ENCODE data around the gene DNAJC9.

Gene DNAJC9

DNA sequence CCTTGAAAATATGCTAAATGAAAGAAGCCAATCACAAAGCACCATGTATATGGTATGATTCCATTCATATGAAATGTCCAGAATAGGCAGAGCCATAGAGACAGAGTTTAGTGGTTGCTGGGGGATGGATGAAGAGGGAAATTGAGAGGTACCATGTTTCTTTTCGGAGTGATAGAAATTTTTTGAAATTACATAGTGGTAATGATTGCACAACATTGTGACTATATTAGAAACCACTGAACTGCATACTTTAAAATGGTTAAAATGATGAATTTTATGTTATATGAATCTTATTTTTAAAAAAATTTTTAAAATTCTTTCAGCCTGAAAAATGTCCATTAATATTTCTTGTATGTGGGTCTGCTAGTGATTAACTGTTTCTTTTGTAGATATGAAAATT lies 26.1 kb downstream of the DNAJC9 start:
- H3K9ac ChIP-seq (ENCODE audit: low read depth, low read length), result no peak overlapping the region
- H3K4me1 ChIP-seq (ENCODE audit: insufficient read depth, low read length), result no peaks in the 10 kb centered on the region
- H3K9me3 ChIP-seq (ENCODE audit: control insufficient read depth, insufficient read depth, low read length), result no peaks in the 10 kb centered on the region
- H3K36me3 ChIP-seq (ENCODE audit: insufficient read depth, low read length), result no peaks in the 10 kb centered on the region

DNA sequence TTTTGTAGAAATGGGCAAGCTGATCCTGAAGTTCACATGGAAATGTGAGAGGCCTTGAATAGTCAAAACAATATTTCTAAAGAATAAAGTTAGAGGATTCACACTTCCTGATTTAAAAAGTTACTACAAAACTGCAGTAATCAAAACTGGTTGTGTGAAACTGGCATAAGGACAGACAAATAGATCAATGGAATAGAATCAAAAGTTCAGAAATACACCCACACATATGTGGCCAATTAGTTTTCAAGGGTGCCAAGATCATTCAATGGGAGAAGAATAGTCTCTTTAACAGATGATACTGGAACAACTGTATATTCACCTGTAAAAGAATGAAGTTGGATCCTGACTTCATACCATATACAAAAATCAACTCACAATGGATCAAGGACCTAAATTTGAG lies 27.7 kb downstream of the DNAJC9 start:
- Histone ChIP-seq H3K4me1 (ENCODE audit: insufficient read depth, low read length) (no peaks in the 10 kb centered on the region), H3K9ac (ENCODE audit: low read depth, low read length) (no peak overlapping the region), H3K36me3 (ENCODE audit: insufficient read depth, low read length) (no peaks in the 10 kb centered on the region), H3K9me3 (ENCODE audit: control insufficient read depth, insufficient read depth, low read length) (no peaks in the 10 kb centered on the region)

DNA sequence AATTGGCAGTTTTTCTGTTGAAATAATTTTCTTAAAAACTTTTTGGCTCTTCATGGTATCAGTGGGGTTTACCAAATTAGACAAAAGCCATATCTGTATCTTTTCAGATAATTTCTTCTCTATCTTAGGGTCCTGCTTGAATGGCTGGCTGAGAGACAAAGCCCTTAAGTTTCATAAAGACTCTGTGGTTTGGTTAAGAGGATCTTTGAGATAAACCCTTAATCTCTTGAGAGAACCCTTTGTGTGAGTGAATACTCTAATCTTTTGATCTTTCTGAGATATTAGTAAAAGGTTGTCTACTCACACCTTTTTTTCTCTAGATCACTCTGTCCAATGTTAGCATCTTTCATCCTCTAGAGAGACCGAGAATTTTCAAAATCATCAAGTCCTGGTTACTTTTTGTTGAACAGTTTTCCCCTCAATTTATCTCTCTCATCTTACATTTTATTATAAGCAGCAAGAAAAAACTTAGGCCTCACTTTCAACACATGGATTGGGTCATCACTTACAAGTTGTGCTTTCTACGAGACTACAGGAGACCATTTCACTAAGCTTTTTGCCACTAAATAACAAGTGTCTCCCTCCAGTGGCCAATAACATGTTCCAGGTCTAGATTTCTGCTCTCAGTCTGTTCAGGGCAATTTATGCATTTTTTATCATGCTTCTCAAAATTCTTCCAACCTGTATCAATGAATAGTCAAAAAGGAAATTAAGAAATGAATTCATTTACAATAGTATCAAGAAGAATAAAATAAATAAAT lies 28.4 kb downstream of the DNAJC9 start:
- Histone ChIP-seq H3K9ac (ENCODE audit: low read depth, low read length) (no peak overlapping the region), H3K36me3 (ENCODE audit: insufficient read depth, low read length) (no peaks in the 10 kb centered on the region), H3K4me1 (ENCODE audit: insufficient read depth, low read length) (no peaks in the 10 kb centered on the region), H3K9me3 (ENCODE audit: control insufficient read depth, insufficient read depth, low read length) (no peaks in the 10 kb centered on the region)

DNA sequence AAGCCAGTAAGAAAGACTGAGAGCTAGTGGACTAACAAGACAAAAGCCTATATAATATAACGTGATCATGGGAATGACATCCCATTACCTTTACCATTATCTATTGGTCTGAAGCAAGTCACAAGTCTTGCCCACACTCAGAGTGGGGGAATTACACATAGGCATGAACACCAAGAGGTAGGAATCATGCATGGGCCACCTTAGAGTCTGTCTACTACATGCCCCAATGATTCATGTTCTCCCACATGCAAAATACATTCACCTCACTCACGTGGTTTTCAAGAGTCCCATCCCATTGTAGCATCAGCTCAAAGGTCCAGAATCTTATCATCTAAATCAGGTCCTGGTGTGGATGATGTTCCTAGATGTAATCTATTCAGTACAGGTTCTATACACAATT lies 29.4 kb downstream of the DNAJC9 start:
- H3K36me3 ChIP-seq (ENCODE audit: insufficient read depth, low read length), result no peaks in the 10 kb centered on the region
- no peaks in the 10 kb centered on the region for H3K9me3 ChIP-seq (ENCODE audit: control insufficient read depth, insufficient read depth, low read length)
- no peaks in the 10 kb centered on the region for H3K4me1 ChIP-seq (ENCODE audit: insufficient read depth, low read length)
- no peak overlapping the region for H3K9ac ChIP-seq (ENCODE audit: low read depth, low read length)

DNA sequence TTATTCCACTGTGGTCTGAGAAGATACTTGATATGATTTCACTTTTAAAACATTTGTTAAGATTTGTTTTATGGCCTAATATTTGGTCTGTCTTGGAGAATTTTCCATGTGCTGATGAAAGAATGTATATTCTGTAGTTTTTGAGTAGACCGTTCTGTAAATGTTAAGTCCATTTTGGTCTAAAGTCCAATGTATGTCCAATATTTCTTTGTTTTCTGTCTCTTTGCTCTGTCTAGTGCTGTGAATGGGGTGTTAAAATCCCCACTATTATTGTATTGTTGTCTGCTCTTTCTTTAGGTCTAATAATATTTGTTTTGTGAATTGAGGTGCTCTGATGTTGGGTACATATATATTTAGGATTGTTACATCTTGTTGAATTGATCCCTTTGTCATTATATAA lies 31.3 kb downstream of the DNAJC9 start:
- no peaks in the 10 kb centered on the region for H3K4me1 ChIP-seq (ENCODE audit: insufficient read depth, low read length)
- peaks cover 3% of the 10 kb centered on the region; the same call in 1 of the 2 replicates for H3K36me3 ChIP-seq (ENCODE audit: insufficient read depth, low read length)
- H3K9me3 ChIP-seq (ENCODE audit: control insufficient read depth, insufficient read depth, low read length), result no peaks in the 10 kb centered on the region
- no peak overlapping the region for H3K9ac ChIP-seq (ENCODE audit: low read depth, low read length)

DNA sequence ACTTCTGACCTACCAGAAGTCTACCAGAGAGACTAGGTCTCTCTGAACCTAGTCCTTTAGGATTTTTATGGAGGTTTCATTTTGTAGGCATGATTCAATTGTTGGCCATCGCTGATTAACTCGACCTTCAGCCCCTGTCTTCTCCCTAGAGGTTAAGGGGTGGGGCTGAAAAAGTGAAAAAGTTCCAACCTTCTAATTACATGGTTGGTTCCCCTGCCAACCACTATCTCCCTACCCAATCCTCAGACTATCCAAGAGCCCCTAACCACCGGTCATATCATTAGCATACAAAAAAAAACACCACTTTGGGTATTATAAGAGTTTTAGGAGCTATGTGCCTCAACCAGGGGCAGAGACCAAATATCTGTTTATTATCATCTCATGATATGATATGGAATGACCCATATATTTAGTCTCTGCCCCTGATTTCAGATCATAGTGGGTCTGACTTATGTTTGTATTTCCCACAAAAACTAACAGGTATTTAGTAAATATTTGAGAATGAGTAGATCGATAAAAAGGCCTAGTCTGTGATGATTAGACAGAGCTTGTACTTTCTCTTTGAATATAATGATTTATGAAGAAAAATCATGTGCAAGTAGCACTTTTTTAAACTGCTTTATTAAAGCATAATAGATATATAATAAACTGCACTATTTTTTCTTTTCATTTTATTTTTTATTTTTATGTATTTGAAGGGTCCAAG lies 35.8 kb downstream of the DNAJC9 start:
- no peak overlapping the region for H3K9ac ChIP-seq (ENCODE audit: low read depth, low read length)
- peaks cover 7% of the 10 kb centered on the region for H3K9me3 ChIP-seq (ENCODE audit: control insufficient read depth, insufficient read depth, low read length)
- no peaks in the 10 kb centered on the region for H3K4me1 ChIP-seq (ENCODE audit: insufficient read depth, low read length)
- H3K36me3 ChIP-seq (ENCODE audit: insufficient read depth, low read length), result peaks cover 3% of the 10 kb centered on the region; the same call in 1 of the 2 replicates

DNA sequence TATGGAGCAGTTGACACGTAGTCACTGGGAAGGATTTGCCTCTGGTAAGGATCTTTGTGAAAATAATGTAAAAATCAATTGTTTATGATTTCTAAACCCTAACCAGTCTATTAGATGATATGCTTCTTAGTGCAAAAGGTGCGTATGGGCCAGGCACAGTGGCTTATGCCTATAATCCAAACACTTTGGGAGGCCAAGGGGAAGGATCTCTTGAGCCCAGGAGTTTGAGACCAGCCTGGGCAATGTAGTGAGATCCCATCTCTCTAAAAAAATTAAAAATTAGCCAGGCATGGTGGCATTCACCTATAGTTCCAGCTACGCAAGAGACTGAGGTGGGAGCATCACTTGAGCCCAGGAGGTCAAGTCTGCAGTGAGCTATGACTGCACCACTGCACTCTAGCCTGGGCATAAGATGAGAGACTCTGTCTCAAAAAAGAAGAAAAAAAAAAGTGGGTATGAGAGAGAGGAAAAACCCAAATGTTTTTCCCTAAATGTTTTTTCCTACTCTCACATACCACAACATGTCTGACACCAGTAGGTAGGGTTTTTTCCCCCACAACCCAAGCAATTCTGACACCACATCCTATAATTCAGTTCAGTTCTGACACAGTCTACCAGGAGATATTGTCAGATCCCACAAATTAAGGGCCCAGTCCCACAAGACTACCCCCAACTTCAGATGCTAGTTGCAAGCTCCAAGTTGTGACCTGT lies 36.5 kb downstream of the DNAJC9 start:
- Histone ChIP-seq H3K9me3 (ENCODE audit: control insufficient read depth, insufficient read depth, low read length) (peaks cover 13% of the 10 kb centered on the region), H3K9ac (ENCODE audit: low read depth, low read length) (no peak overlapping the region), H3K4me1 (ENCODE audit: insufficient read depth, low read length) (no peaks in the 10 kb centered on the region), H3K36me3 (ENCODE audit: insufficient read depth, low read length) (peaks cover 3% of the 10 kb centered on the region; the same call in 1 of the 2 replicates)

DNA sequence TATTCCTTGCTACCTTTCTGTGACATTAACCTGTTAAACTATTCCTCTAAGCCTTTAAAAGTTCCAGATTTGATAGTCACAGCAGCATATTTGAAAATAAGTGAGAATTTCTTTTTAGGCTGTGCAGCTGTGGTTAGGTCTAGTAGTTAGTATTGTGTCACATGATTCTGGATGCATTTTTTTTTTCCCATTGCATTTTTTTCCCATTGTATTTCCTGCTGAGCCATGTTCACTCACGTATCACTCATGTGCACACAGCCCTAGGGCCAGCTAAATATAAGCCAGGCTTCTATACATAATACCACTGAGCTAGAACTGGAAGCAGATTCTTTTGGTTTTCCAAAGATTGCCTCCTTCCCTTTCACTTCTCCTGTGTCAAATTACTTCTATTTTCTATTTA lies 37.4 kb downstream of the DNAJC9 start:
- peaks cover 3% of the 10 kb centered on the region; the same call in 1 of the 2 replicates for H3K36me3 ChIP-seq (ENCODE audit: insufficient read depth, low read length)
- no peak overlapping the region for H3K9ac ChIP-seq (ENCODE audit: low read depth, low read length)
- peaks cover 13% of the 10 kb centered on the region for H3K9me3 ChIP-seq (ENCODE audit: control insufficient read depth, insufficient read depth, low read length)
- H3K4me1 ChIP-seq (ENCODE audit: insufficient read depth, low read length), result no peaks in the 10 kb centered on the region

DNA sequence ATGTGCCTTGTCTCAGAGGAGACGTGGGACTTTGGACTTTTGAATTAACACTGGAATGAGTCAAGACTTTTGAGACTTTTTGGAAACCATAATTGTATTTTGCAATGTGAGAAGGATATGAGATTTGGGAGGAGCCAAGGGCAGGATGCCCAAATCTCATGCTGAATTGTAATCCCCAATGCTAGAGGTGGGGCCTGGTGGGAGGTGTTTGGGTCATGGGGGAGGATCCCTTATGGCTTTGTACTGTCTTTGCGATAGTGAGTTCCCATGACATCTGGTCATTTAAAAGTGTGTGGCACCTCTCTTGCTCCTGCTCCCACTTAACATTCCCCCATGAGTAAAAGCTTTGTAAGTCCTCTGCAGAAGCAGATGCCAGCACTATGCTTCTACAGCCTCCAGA lies 39.2 kb downstream of the DNAJC9 start:
- Histone ChIP-seq H3K4me1 (ENCODE audit: insufficient read depth, low read length) (no peaks in the 10 kb centered on the region), H3K9me3 (ENCODE audit: control insufficient read depth, insufficient read depth, low read length) (peaks cover 13% of the 10 kb centered on the region), H3K36me3 (ENCODE audit: insufficient read depth, low read length) (peaks cover 3% of the 10 kb centered on the region; the same call in 1 of the 2 replicates), H3K9ac (ENCODE audit: low read depth, low read length) (no peak overlapping the region)

DNA sequence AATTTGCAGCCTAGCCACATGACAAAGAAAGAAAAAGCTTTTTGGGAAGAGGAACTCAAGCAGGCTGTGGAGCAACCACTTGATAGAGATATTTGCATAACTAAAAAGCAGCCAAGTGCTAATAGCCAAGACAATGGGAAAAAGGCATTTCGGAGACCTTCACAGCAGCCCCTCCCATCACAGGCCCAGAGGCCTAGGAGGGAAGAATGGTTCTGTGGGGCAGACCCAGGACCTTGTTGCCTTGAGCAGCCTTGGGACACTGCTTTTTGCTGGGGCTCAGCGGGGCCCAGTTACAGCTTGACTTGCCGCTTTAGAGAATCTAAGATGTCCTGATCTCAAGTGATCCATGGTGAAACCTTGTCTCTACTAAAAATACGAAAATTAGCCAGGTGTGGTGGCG lies 40.7 kb downstream of the DNAJC9 start:
- Histone ChIP-seq H3K4me1 (ENCODE audit: insufficient read depth, low read length) (no peaks in the 10 kb centered on the region), H3K36me3 (ENCODE audit: insufficient read depth, low read length) (peaks cover 3% of the 10 kb centered on the region; the same call in 1 of the 2 replicates), H3K9me3 (ENCODE audit: control insufficient read depth, insufficient read depth, low read length) (peaks cover 13% of the 10 kb centered on the region), H3K9ac (ENCODE audit: low read depth, low read length) (no peak overlapping the region)

DNA sequence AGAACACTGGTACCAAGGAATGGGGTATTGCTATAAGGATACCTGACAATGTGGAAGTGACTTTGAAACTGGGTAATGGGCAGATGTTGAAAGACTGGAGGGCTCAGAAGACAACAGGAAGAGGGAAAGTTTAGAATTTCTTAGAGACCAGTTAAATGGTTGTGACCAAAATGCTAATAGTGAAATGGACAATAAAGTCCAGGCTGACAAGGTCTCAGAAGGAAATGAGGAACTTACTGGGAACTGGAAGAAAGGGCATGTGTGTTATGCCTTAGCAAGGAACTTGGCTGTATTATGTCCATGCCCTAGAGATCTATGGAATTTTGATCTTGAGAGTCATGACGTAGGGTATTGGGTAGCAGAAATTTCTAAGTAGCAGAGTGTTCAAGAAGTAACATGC lies 41.2 kb downstream of the DNAJC9 start:
- Histone ChIP-seq H3K9ac (ENCODE audit: low read depth, low read length) (no peak overlapping the region), H3K4me1 (ENCODE audit: insufficient read depth, low read length) (no peaks in the 10 kb centered on the region), H3K9me3 (ENCODE audit: control insufficient read depth, insufficient read depth, low read length) (peaks cover 13% of the 10 kb centered on the region), H3K36me3 (ENCODE audit: insufficient read depth, low read length) (peaks cover under 1% of the 10 kb centered on the region; the same call in 1 of the 2 replicates)

DNA sequence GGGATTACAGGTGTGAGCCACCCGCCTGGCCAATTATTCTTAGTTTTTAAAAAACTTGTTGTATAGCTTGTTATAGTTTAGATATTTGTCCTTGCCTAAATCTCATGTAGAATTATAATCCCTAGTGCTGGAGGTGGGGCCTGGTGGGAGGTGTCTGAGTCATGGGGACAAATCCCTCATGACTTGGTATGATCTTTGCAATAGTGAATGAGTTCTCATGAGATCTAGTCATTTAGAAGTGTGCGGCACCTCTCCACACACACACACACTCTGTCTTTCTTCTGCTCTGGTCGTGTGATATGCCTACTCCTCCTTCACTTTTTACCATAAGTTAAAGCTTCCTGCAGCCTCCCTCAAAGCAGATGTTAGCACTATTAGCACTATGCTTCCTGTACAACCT lies 42.0 kb downstream of the DNAJC9 start:
- Histone ChIP-seq H3K9me3 (ENCODE audit: control insufficient read depth, insufficient read depth, low read length) (peaks cover 13% of the 10 kb centered on the region), H3K4me1 (ENCODE audit: insufficient read depth, low read length) (no peaks in the 10 kb centered on the region), H3K9ac (ENCODE audit: low read depth, low read length) (no peak overlapping the region), H3K36me3 (ENCODE audit: insufficient read depth, low read length) (no peaks in the 10 kb centered on the region)

Data from ES-I3 (cell line).